ENCODE results near the gene IQGAP1. TPM values are rescaled to one million over a fixed set of nuclear protein-coding genes. Genes with fewer than 3 reads are reported as not detected.

The IQGAP1 gene
- total and polyA plus RNA-seq, 2 of the 13 experiments (the other 11 are each of a cell fraction or from before 2014, with no cell fraction given): 29.5 to 37.9 TPM

GRCh38 chr15:90400759-90401314, 12.8 kb downstream of the IQGAP1 start:
- Histone ChIP-seq H3K9ac (ENCODE audit: insufficient read depth, low read depth, low read length) (peak overlapping the region; percentile 70), H2AFZ (ENCODE audit: low read length) (no peak overlapping the region), H3K4me3 (replicated peaks in 1 of 3; ENCODE audit: insufficient read depth in 1 of 3, low read depth in 2 of 3, low read length in 3 of 3) (peak overlapping the region in 2 of 3 experiments; percentile 16 to 34; a peak in 2 of 6 replicates), H3K4me2 (ENCODE audit: low read depth, low read length) (peak overlapping the region; percentile 65), H3K27ac (ENCODE audit: extremely low read length, insufficient read depth, low read length) (peak overlapping the region; percentile 88), H4K20me1 (ENCODE audit: insufficient read depth, low read length) (no peaks in the 10 kb centered on the region), H3K27me3 (ENCODE audit: control insufficient read depth in 1 of 2, insufficient read depth in 2 of 2, low read length in 2 of 2) (no peaks in the 10 kb centered on the region), H3K9me3 (ENCODE audit: low read length) (no peaks in the 10 kb centered on the region), H3K36me3 (replicated peaks in 1 of 2; ENCODE audit: control insufficient read depth in 1 of 2, insufficient read depth in 2 of 2, low read length in 2 of 2) (no peaks in the 10 kb centered on the region), H3K4me1 (ENCODE audit: insufficient read depth, low read length) (peaks cover 36% of the 10 kb centered on the region), H3K79me2 (ENCODE audit: insufficient read depth, low read length) (peaks cover 51% of the 10 kb centered on the region)
- intact Hi-C loops (cut with micrococcal nuclease; ENCODE audit: unreplicated experiment) (no loop called here), in situ Hi-C loops (cut with HindIII; ENCODE audit: extremely low pct_ligation_motif_present, low pct_unique_long_range_greater_than_20kb) (no loop called here)
- ChIA-PET POLR2A (interaction anchor here (2.5 kb wide), 1 partner anchor 12 kb away, joined by 17 read pairs; the partner anchor contains the start of gene IQGAP1), CTCF (ENCODE audit: low intra/inter-chr PET ratio, low total read pairs) (no interaction called here)
- peak; percentile 99 for ATAC-seq
- peak; percentile 84 for FAIRE-seq
- WGBS (ENCODE audit: low lambda C conversion rate): 10% methylated on average over 7 of the region's 7 CpGs
- BruUV-seq (replicated peaks): no TSS peak
- peak; percentile 93 for DNase-seq (ENCODE audit: low spot score)
- TF ChIP-seq ZNF451 (CRISPR knock-in tag; IDR thresholded peaks at IDR 0.05): no peak
- no peak for TF ChIP-seq FOXA1 (IDR thresholded peaks at IDR 0.05)
- peak; percentile 88 for TF ChIP-seq FOXA1 (CRISPR knock-in tag; IDR thresholded peaks at IDR 0.05)
- TF ChIP-seq ZNF207 (IDR thresholded peaks at IDR 0.05; ENCODE audit: borderline replicate concordance): no peak
- TF ChIP-seq ZNF776 (CRISPR knock-in tag; IDR thresholded peaks at IDR 0.05): no peak
- no peak for TF ChIP-seq ZNF230 (CRISPR knock-in tag; IDR thresholded peaks at IDR 0.05)
- no peak for TF ChIP-seq MTA1 (CRISPR knock-in tag; IDR thresholded peaks at IDR 0.05; ENCODE audit: borderline replicate concordance)
- no peak for TF ChIP-seq BORCS8-MEF2B (CRISPR knock-in tag; IDR thresholded peaks at IDR 0.05)
- no peak for TF ChIP-seq ZNF543 (CRISPR knock-in tag; IDR thresholded peaks at IDR 0.05)
- TF ChIP-seq ISL2 (CRISPR knock-in tag; IDR thresholded peaks at IDR 0.05): no peak
- no peak for TF ChIP-seq ADNP (CRISPR knock-in tag; IDR thresholded peaks at IDR 0.05)
- peak; percentile 81 for TF ChIP-seq ELF1 (CRISPR knock-in tag; IDR thresholded peaks at IDR 0.05)
- no peak for TF ChIP-seq TARDBP (CRISPR knock-in tag; IDR thresholded peaks at IDR 0.05)
- no peak for TF ChIP-seq ZNF251 (CRISPR knock-in tag; IDR thresholded peaks at IDR 0.05)
- no peak for TF ChIP-seq ZNF343 (CRISPR knock-in tag; IDR thresholded peaks at IDR 0.05)
- TF ChIP-seq, protein P1, sequence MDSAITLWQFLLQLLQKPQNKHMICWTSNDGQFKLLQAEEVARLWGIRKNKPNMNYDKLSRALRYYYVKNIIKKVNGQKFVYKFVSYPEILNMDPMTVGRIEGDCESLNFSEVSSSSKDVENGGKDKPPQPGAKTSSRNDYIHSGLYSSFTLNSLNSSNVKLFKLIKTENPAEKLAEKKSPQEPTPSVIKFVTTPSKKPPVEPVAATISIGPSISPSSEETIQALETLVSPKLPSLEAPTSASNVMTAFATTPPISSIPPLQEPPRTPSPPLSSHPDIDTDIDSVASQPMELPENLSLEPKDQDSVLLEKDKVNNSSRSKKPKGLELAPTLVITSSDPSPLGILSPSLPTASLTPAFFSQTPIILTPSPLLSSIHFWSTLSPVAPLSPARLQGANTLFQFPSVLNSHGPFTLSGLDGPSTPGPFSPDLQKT (CRISPR knock-in tag; IDR thresholded peaks at IDR 0.05; ENCODE audit: borderline replicate concordance): no peak
- TF ChIP-seq, protein P2, sequence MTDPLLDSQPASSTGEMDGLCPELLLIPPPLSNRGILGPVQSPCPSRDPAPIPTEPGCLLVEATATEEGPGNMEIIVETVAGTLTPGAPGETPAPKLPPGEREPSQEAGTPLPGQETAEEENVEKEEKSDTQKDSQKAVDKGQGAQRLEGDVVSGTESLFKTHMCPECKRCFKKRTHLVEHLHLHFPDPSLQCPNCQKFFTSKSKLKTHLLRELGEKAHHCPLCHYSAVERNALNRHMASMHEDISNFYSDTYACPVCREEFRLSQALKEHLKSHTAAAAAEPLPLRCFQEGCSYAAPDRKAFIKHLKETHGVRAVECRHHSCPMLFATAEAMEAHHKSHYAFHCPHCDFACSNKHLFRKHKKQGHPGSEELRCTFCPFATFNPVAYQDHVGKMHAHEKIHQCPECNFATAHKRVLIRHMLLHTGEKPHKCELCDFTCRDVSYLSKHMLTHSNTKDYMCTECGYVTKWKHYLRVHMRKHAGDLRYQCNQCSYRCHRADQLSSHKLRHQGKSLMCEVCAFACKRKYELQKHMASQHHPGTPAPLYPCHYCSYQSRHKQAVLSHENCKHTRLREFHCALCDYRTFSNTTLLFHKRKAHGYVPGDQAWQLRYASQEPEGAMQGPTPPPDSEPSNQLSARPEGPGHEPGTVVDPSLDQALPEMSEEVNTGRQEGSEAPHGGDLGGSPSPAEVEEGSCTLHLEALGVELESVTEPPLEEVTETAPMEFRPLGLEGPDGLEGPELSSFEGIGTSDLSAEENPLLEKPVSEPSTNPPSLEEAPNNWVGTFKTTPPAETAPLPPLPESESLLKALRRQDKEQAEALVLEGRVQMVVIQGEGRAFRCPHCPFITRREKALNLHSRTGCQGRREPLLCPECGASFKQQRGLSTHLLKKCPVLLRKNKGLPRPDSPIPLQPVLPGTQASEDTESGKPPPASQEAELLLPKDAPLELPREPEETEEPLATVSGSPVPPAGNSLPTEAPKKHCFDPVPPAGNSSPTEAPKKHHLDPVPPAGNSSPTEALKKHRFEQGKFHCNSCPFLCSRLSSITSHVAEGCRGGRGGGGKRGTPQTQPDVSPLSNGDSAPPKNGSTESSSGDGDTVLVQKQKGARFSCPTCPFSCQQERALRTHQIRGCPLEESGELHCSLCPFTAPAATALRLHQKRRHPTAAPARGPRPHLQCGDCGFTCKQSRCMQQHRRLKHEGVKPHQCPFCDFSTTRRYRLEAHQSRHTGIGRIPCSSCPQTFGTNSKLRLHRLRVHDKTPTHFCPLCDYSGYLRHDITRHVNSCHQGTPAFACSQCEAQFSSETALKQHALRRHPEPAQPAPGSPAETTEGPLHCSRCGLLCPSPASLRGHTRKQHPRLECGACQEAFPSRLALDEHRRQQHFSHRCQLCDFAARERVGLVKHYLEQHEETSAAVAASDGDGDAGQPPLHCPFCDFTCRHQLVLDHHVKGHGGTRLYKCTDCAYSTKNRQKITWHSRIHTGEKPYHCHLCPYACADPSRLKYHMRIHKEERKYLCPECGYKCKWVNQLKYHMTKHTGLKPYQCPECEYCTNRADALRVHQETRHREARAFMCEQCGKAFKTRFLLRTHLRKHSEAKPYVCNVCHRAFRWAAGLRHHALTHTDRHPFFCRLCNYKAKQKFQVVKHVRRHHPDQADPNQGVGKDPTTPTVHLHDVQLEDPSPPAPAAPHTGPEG (CRISPR knock-in tag; IDR thresholded peaks at IDR 0.05): no peak
- no peak for TF ChIP-seq PCBP2 (optimal IDR thresholded peaks at IDR 0.05; ENCODE audit: low read depth, low read length, poor library complexity, severe bottlenecking)

Data from HepG2 (cell line).